Endothelial cell of umbilical vein (primary cell): ENCODE results near the gene NPPC. TPM values are rescaled to one million over a fixed set of nuclear protein-coding genes. Genes with fewer than 3 reads are reported as not detected.

ENCODE experiments used
- BruUV-seq: library from RNA; stranded (reverse); fragments of 400-500 nt; replicated peaks from 2 replicates; lab custom pipeline; 2021; lab: Mats Ljungman, UMichigan
- CTCF ChIA-PET: fragments of 300-600, 350-600 bp; sonication (Branson Sonifier 250); formaldehyde crosslinking; loops from one replicate; lab custom pipeline; 2021; ENCODE audit warnings: antibody characterized with exemption, inconsistent platforms; lab: Charles Lee
- POLR2A ChIA-PET: fragments of 300-600, 350-600 bp; sonication (Branson Sonifier 250); formaldehyde crosslinking; loops from one replicate; lab custom pipeline; 2021; ENCODE audit warnings: antibody characterized with exemption, inconsistent platforms; lab: Charles Lee
- DNase-seq: peaks from one replicate; pipeline ENCODE4 v3.0.0-alpha.2; 2011; ENCODE audit warnings: low read depth, low spot score
- FAIRE-seq: peaks from 2 replicates; lab custom pipeline; 2011; peaks lifted over from hg19 to GRCh38; lab: Jason Lieb, UNC
- H2AFZ ChIP-seq: 2 replicates; pipeline ENCODE4 v1.6.0; 2012; ENCODE audit warnings: low read depth, low read length, control low read depth, inconsistent platforms
- H3K27ac ChIP-seq: 2 replicates; pipeline ENCODE4 v1.5.1; 2011; ENCODE audit warnings: low read depth, mild to moderate bottlenecking, control low read depth, low read length, moderate library complexity; ENCODE audit not compliant: insufficient read depth
- H3K27me3 ChIP-seq, 2 experiments: 2 replicates each; pipeline versions ENCODE4 v1.6.0 to v1.6.1; 2011; ENCODE audit warnings: low read length in 2 of 2, mixed read lengths in 1 of 2; ENCODE audit not compliant: control insufficient read depth in 2 of 2, insufficient read depth in 2 of 2
- H3K36me3 ChIP-seq, 2 experiments: 2 replicates in 1 of 2; 3 replicates in 1 of 2; pipeline ENCODE4 v1.5.1; 2011; ENCODE audit warnings: low read length in 2 of 2, mild to moderate bottlenecking in 1 of 2, moderate library complexity in 1 of 2; ENCODE audit not compliant: control insufficient read depth in 2 of 2, insufficient read depth in 2 of 2; ENCODE audit errors: extremely low read depth in 1 of 2
- H3K4me1 ChIP-seq: 3 replicates; pipeline ENCODE4 v1.5.1; 2011; ENCODE audit warnings: mild to moderate bottlenecking, low read length; ENCODE audit not compliant: control insufficient read depth, insufficient read depth; ENCODE audit errors: extremely low read depth
- H3K4me2 ChIP-seq: 2 replicates; pipeline ENCODE4 v1.6.1; 2011; ENCODE audit warnings: low read length, control low read depth, mixed read lengths; ENCODE audit not compliant: insufficient read depth
- H3K4me3 ChIP-seq, 3 experiments: fragments of 200-600 bp in 1 of 3; sonication (generic), shearing (Covaris generic) in 1 of 3; replicated peaks in 1 of 3; 2 replicates each; pipeline ENCODE4 v1.5.1; 2011 to 2016; ENCODE audit warnings: control low read depth in 3 of 3, low read length in 3 of 3, mild to moderate bottlenecking in 2 of 3, inconsistent platforms in 1 of 3, low read depth in 1 of 3, moderate library complexity in 1 of 3; ENCODE audit not compliant: insufficient read depth in 1 of 3
- H3K79me2 ChIP-seq: 2 replicates; pipeline ENCODE4 v1.6.0; 2012; ENCODE audit warnings: low read length, inconsistent platforms; ENCODE audit not compliant: control insufficient read depth, insufficient read depth
- H3K9ac ChIP-seq: replicated peaks from 2 replicates; pipeline ENCODE3; 2011; ENCODE audit warnings: low read length, control low read depth; ENCODE audit not compliant: insufficient read depth; ENCODE audit errors: extremely low read depth
- H3K9me1 ChIP-seq: replicated peaks from 3 replicates; pipeline ENCODE4 v1.6.0; 2011; ENCODE audit warnings: mild to moderate bottlenecking, low read length; ENCODE audit not compliant: control insufficient read depth, insufficient read depth; ENCODE audit errors: extremely low read depth
- H3K9me3 ChIP-seq: replicated peaks from 2 replicates; pipeline ENCODE4 v1.5.1; 2012; ENCODE audit warnings: low read length, inconsistent platforms; ENCODE audit not compliant: control insufficient read depth, insufficient read depth
- H4K20me1 ChIP-seq: replicated peaks from 2 replicates; pipeline ENCODE3; 2011; ENCODE audit warnings: mild to moderate bottlenecking, low read length; ENCODE audit not compliant: control insufficient read depth, insufficient read depth; ENCODE audit errors: extremely low read depth
- CTCF ChIP-seq, 2 donors: IDR thresholded peaks; 1 replicate in 1 of 2; 2 replicates in 1 of 2; pipeline ENCODE4 v1.5.1; 2011; ENCODE audit warnings: low read length in 2 of 2, mild to moderate bottlenecking in 2 of 2, moderate library complexity in 2 of 2, control low read depth in 1 of 2, inconsistent platforms in 1 of 2, low read depth in 1 of 2; ENCODE audit not compliant: insufficient read depth in 1 of 2; ENCODE audit errors: extremely low read depth in 1 of 2
- EZH2 ChIP-seq: IDR thresholded peaks from 2 replicates; pipeline ENCODE4 v1.6.1; 2012; ENCODE audit warnings: borderline replicate concordance, low read depth, mild to moderate bottlenecking, moderate library complexity, low read length, inconsistent platforms; ENCODE audit not compliant: severe bottlenecking
- FOS ChIP-seq: IDR thresholded peaks from 2 replicates; pipeline ENCODE4 v1.6.1; 2011; ENCODE audit warnings: mild to moderate bottlenecking, low read length, moderate library complexity, borderline replicate concordance; ENCODE audit not compliant: insufficient read depth
- GATA2 ChIP-seq: IDR thresholded peaks from 2 replicates; pipeline ENCODE4 v1.7.0; 2011; ENCODE audit warnings: low read depth, mild to moderate bottlenecking, moderate library complexity, mixed read lengths, low read length; ENCODE audit not compliant: insufficient read length, insufficient read depth
- JUN ChIP-seq: IDR thresholded peaks from 2 replicates; pipeline ENCODE4 v1.6.1; 2011; ENCODE audit warnings: borderline replicate concordance, low read depth; ENCODE audit not compliant: insufficient read length, insufficient read depth
- MAX ChIP-seq: IDR thresholded peaks from 2 replicates; pipeline ENCODE4 v1.6.1; 2011; ENCODE audit not compliant: insufficient read depth, insufficient read length
- MYC ChIP-seq: IDR thresholded peaks from one replicate; pipeline ENCODE4 v1.6.1; 2011; ENCODE audit warnings: mild to moderate bottlenecking, low read depth, low read length
- POLR2A ChIP-seq: IDR thresholded peaks from 2 replicates; pipeline ENCODE4 v1.6.1; 2012; ENCODE audit warnings: low read depth, mild to moderate bottlenecking, control low read depth, low read length
- POLR2AphosphoS5 ChIP-seq: IDR thresholded peaks from 2 replicates; pipeline ENCODE4 v1.6.1; 2012; ENCODE audit warnings: low read depth, mild to moderate bottlenecking, control low read depth, low read length, moderate library complexity; ENCODE audit not compliant: insufficient read depth
- dilution Hi-C: fragments of 300-500 bp; cut with MboI; formaldehyde crosslinking; loops from one replicate; pipeline ENCODE4 v1.15.0; 2019; ENCODE audit warnings: low sequenced_read_pairs; ENCODE audit not compliant: extremely low pct_ligation_motif_present
- intact Hi-C: fragments of 100-400 bp; cut with micrococcal nuclease; formaldehyde crosslinking; loops from one replicate; pipeline ENCODE4 v1.10.0; 2022
- polyA plus RNA-seq, 4 experiments: library from polyadenylated mRNA; depleted of rRNA in 3 of 4; stranded (reverse) in 3 of 4; unstranded in 1 of 4; fragments of >200 nt; gene quantifications; 2 replicates each; pipeline versions ENCODE4 v1.2.1 to v1.2.3, GENCODE V29; 2011 to 2012; ENCODE audit warnings: missing spikeins in 1 of 4
- total RNA-seq: library from RNA; stranded (reverse); gene quantifications from 2 replicates; pipeline ENCODE4 v1.2.3, GENCODE V29; 2021

NPPC gene
- total and polyA plus RNA-seq, 2 donors (not counting 3 experiments of a cell fraction or from before 2014, with no cell fraction given): not detected

GRCh38 chr2:231909631-231910030 is 16.6 kb downstream of the NPPC start:
- Histone ChIP-seq H3K79me2 (no peaks in the 10 kb centered on the region), H3K9me1 (no peaks in the 10 kb centered on the region), H4K20me1 (no peaks in the 10 kb centered on the region), H3K36me3 (no peaks in the 10 kb centered on the region), H3K4me2 (no peak overlapping the region), H3K27ac (no peak overlapping the region), H2AFZ (no peak overlapping the region), H3K4me1 (no peaks in the 10 kb centered on the region), H3K9me3 (no peaks in the 10 kb centered on the region), H3K4me3 (no peak overlapping the region), H3K27me3 (no peaks in the 10 kb centered on the region), H3K9ac (no peak overlapping the region)
- DNase-seq: no peak
- BruUV-seq: no TSS peak
- dilution Hi-C loops (no loop called here), intact Hi-C loops (loop anchor here (5.0 kb wide), 1 partner anchor 613 kb away; the partner anchor contains the start of gene PRSS56)
- TF ChIP-seq GATA2 (no peak), POLR2AphosphoS5 (no peak), FOS (no peak), CTCF (IDR thresholded peaks at IDR 0.05; ENCODE audit: extremely low read depth in 1 of 2, insufficient read depth in 1 of 2, low read depth in 1 of 2, low read length in 2 of 2) (no peak), JUN (no peak), MAX (no peak), MYC (no peak), POLR2A (no peak), EZH2 (no peak)
- ChIA-PET CTCF (interaction anchor here (0.6 to 4.5 kb wide), 5 partner anchors 10 to 527 kb away, joined by 3 to 27 read pairs (median 4); no protein-coding TSS in a partner anchor), POLR2A (no interaction called here)
- FAIRE-seq: no peak
